ENCODE measurements around the gene CCDC154. TPM values are rescaled to one million over a fixed set of nuclear protein-coding genes. Genes with fewer than 3 reads are reported as not detected.
"Not testable (repeated sequence)": the region's sequence is repeated elsewhere in the genome, so short reads cannot be mapped to it uniquely, and the experiment has no call there.

Gene CCDC154
- total RNA-seq, 1 donor from 2014 or later, result under 0.01 TPM

DNA sequence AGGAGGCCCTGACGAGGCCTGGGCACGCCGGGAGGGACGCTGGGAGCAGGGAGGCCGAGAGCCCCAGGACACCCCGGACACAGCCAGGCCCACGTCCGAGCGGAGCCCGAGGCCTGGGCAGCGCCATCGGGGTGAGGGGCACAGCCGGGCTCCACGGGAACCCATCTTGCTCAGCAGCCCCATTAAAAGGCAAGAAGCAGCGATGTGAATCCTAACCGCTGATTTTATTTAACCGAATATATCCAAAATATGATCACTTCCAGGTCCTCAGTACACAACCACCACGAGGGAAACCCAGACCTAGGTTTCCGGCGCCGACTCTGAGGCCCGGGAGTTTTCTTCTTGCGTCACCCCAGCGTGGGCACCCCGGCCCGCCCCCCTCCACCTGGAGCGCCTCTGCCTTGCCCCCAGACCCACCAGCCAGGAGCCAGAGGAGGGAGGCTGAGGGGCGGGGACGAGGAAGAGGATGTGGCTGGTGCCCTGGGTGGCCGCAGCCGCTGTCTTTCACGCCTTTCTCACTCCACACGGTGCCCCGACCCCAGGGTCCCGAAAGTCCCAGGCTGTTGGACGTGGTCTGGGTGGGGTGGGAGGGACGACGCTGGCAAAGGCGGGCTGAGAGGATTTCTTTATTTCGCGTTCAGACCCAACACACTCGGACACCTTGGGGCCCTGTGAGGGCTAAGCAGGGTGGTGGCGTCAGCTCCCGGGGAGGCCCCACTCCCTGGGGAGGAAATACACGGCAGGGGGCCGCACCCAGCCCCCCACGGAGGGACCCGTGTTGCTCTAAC, 568 bp upstream of the CCDC154 start:
- Histone ChIP-seq H3K36me3 (ENCODE audit: control insufficient read depth, insufficient read depth, low read length) (peaks cover 8% of the 10 kb centered on the region), H3K27me3 (ENCODE audit: control insufficient read depth, insufficient read depth, low read length) (no peaks in the 10 kb centered on the region), H3K4me3 (ENCODE audit: low read depth, low read length) (no peak overlapping the region)
- no peak for TF ChIP-seq CTCF (IDR thresholded peaks at IDR 0.05; ENCODE audit: insufficient read depth, low read length, severe bottlenecking)
- DNase-seq (ENCODE audit: low read depth) (no peak), FAIRE-seq (no peak)

GRCh38 chr16:1443403-1443973, 868 bp downstream of the CCDC154 start:
- H3K4me3 ChIP-seq (ENCODE audit: low read depth, low read length), result no peak overlapping the region
- H3K27me3 ChIP-seq (ENCODE audit: control insufficient read depth, insufficient read depth, low read length), result no peaks in the 10 kb centered on the region
- H3K36me3 ChIP-seq (ENCODE audit: control insufficient read depth, insufficient read depth, low read length), result peaks cover 5% of the 10 kb centered on the region
- no peak for FAIRE-seq
- TF ChIP-seq CTCF (IDR thresholded peaks at IDR 0.05; ENCODE audit: insufficient read depth, low read length, severe bottlenecking), result no peak
- no peak for DNase-seq (ENCODE audit: low read depth)

GRCh38 chr16:1442697-1443096, 1.7 kb downstream of the CCDC154 start:
- no peak for TF ChIP-seq CTCF (IDR thresholded peaks at IDR 0.05; ENCODE audit: insufficient read depth, low read length, severe bottlenecking)
- Histone ChIP-seq H3K4me3 (ENCODE audit: low read depth, low read length) (no peak overlapping the region), H3K36me3 (ENCODE audit: control insufficient read depth, insufficient read depth, low read length) (peaks cover 1% of the 10 kb centered on the region), H3K27me3 (ENCODE audit: control insufficient read depth, insufficient read depth, low read length) (no peaks in the 10 kb centered on the region)
- no peak for FAIRE-seq
- no peak for DNase-seq (ENCODE audit: low read depth)

DNA sequence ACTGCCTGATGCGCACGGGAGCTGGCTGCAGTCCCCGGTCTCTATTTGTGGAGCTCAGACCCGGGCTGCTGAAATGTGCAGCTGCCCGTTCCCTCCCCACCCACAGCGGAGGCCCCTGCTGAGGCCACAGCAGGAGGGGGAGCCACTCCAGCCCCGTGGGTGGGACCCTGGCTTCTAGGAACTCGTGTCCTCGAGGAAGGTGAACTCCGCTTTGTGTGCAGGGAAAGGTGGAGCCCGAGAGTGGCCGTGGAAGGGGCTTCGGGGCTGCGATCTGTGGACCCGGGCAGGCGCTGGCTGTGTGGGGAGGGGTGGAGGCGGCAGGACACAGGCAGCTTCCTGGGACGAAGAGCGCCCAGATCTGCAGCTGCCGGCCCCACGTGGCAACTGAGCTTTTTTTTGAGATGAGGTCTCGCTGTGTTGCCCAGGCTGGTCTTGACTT, 2.9 kb downstream of the CCDC154 start:
- Histone ChIP-seq H3K36me3 (ENCODE audit: control insufficient read depth, insufficient read depth, low read length) (no peaks in the 10 kb centered on the region), H3K4me3 (ENCODE audit: low read depth, low read length) (no peak overlapping the region), H3K27me3 (ENCODE audit: control insufficient read depth, insufficient read depth, low read length) (no peaks in the 10 kb centered on the region)
- no peak for TF ChIP-seq CTCF (IDR thresholded peaks at IDR 0.05; ENCODE audit: insufficient read depth, low read length, severe bottlenecking)
- DNase-seq (ENCODE audit: low read depth) (no peak), FAIRE-seq (no peak)

- FAIRE-seq; DNase-seq (ENCODE audit: low read depth); H3K4me3 ChIP-seq (ENCODE audit: low read depth, low read length): not testable (repeated sequence)
Observed at GRCh38 chr16:1439699-1440074, 4.7 kb downstream of the CCDC154 start.

DNA sequence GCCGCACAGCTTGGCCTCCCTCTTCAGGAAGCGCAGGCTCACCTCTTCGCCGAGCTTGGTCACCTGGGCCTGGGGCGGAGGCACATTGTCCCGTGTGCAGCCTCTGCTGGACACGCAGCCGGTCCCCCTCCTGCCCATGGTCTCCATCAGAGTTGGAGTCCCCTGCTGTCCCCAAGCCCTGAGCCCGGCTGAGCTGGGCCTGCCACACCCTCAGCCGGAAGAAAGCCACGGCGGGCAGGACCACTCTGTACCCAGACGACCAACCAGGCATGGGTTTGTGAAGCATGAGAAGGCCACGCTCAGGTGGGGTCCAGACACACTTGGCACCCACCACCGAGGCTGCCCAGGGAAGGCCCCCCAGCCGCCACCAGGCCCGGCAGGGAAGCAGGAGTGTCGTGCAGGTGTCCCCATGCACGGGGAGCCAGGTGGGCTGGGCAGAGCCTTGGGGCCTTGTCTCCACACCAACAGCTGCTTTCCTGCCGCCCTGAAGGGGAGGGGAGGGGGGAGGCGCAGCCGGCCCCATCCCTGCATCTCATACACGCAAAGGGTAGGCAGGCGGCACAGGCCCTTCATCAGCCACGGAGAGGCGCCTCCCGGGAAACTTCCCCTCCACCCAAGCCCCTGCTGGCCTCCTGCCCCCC, 5.2 kb downstream of the CCDC154 start:
- TF ChIP-seq CTCF (IDR thresholded peaks at IDR 0.05; ENCODE audit: insufficient read depth, low read length, severe bottlenecking), result no peak
- no peaks in the 10 kb centered on the region for H3K27me3 ChIP-seq (ENCODE audit: control insufficient read depth, insufficient read depth, low read length)
- no peaks in the 10 kb centered on the region for H3K36me3 ChIP-seq (ENCODE audit: control insufficient read depth, insufficient read depth, low read length)
- DNase-seq (ENCODE audit: low read depth), result no peak
- no peak overlapping the region for H3K4me3 ChIP-seq (ENCODE audit: low read depth, low read length)
- FAIRE-seq, result no peak

More at GRCh38 chr16:1439699-1440074, 4.7 kb downstream of the CCDC154 start:
- H3K27me3 ChIP-seq (ENCODE audit: control insufficient read depth, insufficient read depth, low read length); H3K36me3 ChIP-seq (ENCODE audit: control insufficient read depth, insufficient read depth, low read length): not testable (repeated sequence)

All from bronchial epithelial cell (primary cell).